Muscle of back (tissue), 11 donors: ENCODE measurements around the gene EFCAB8. TPM values are rescaled to one million over a fixed set of nuclear protein-coding genes. Genes with fewer than 3 reads are reported as not detected.

ENCODE experiments used
- DNase-seq, 3 donors: peaks; one replicate each; pipeline versions ENCODE4 v3.0.0 to v3.0.0-alpha.2; 2013
- polyA plus RNA-seq, 10 donors: library from polyadenylated mRNA; unstranded; fragments of 120-200 nt; gene quantifications; one replicate each; pipeline ENCODE4 v1.2.1, GENCODE V29; 2013; ENCODE audit not compliant: insufficient read length in 10 of 10

Gene EFCAB8
- polyA plus RNA-seq, 10 donors = 0.08 to 0.30 (median 0.14) TPM; not detected in 2

DNA sequence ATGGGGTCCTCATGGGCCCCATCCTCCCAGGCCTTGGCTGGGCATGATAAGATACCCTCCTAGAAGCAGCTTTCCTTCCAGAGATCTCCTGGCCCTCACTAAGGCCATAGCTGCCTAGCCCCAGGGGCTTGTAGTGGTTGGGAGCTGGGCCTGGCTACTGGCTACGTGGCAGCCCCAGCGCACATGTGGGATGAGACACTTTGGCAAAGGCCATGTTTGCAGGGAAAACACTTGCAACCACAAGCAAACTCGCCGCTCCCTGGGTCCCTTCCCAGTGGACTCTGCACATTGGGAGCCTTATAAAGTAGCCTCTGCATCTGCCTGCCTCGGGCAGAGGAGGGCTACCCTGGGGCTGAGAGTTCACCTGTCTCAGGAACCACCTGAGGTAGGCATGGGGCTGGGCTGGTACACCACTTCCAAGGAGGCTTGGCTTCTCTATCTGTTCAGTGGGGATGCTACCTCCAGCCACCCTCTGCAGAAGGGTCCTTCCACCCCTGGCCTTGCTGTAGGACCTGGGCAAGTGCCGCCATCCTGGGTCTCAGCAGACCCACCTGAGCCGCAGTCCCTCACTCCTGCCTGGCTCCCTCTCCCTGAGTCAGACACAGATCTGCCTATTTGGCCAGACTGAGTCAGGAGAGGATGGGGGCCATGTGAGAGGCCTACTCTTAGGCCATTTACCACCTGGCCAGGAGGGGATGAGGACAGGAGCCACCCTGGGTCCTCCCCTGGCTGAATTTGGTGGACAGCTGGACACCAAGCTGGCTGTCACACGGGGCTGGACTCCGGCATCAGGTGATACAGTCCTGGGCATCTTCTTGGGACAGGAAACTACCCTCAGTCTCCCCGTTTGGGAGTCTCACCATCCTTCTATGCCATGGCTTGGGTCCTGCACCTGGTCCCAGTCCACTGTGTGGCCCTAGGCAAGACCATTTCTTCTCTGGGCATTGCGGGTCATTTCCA, 148.9 kb downstream of the EFCAB8 start, which contains the start of gene BPIFB2:
TSS of gene BPIFB2 (plus strand) at position 329 of the 960 bp plus-strand sequence. CDS start 871 bp downstream, outside the sequence.
- no peak for DNase-seq

DNA sequence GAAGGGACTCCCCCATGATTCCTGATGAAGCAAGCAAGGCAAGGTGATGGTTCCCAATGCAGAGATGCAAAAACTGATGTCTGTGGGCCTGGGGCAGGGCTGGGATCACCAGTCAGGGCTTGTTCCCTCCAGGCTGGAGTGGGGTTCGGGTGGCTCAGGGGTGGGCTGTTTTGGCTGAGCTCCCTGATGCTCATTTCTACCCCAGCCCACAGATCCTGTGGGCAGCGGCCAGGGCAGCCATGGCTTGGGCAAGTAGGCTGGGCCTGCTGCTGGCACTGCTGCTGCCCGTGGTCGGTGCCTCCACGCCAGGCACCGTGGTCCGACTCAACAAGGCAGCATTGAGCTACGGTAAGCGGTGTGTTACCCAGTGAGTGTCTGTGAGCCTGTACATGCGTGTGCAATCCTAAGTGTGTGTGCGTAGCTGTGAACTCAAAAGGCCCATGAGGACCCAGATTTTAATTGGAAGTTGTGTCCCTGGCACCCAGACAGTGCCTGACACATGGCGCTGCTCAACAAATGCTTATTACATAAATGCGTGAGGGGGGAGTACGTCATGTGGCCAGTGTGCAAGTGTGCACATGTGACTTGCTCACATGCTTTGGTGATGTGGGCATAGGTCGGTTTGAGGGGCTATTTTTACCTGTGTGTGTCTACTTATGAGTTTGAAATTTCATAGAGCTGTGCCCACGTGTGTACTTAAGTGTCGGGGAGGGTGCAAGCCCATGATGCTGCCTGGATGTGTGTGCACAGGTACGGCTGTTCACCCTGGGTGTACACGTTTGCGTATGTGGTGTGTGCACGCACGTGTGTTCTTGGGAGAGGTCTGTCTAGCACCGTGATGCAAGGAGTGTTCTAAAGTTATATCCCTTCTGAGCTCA, 149.9 kb downstream of the EFCAB8 start:
- no peak for DNase-seq

DNA sequence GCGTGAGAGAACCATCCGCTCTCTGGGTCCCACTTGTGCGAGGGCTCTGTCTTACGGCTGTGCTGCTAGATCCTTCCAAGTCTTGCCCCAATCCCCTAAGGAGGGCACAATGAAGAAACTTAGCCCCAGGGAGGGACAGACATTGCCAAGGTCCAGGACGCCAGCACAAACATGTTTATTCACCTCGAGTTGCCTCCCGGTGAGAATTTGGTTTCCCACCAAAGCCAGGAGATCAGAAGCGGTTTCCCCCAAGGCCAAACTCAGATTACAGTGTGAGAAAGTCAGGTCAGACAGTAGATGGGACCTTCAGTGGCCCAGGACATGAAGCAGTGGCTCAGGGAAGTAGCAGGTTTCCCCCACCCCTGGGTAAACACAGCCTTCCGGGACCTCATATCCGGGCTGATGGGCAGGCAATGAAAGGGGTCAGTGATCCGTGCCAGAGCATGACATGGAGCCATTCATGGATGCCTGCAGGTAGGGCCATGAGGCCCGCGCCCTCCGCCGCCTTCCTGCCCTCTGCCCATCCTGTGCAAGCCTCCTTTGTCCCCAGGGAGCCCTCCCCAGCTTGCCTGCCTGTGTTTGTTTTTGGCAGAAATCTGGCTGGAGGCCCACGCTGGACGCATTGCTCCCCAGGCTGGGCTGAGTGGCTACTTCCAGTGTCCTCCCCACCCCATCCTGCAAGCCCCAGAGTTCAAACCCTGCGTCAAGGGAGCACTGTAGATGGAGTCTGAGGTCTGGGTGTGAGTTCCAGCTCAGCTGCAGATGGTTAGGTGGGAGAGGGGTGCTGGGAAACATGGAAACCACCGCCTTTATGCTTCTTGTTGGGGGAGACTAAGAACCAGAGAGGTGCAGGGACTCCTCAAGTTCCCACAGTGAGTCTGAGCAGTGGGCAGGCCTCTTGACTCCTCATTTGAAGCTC, 150.8 kb downstream of the EFCAB8 start:
- DNase-seq = no peak

DNA sequence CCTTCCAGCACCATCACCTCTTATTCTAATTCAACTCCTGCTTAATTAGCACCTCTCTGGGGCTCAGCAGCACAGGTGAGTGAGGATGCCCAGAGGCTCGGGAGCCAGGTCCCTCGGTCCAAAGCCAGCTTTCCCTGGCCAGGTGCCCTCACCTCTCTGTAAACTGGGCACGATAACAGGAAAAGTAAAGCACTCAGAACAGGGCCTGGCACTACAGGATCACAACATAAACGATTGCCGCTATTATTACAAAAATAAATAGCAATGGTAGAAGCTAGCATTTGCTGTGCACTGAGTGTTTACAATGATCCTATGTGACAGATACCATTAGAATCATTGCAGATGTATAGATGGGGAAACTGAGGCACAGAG, 151.4 kb downstream of the EFCAB8 start:
- DNase-seq = no peak

DNA sequence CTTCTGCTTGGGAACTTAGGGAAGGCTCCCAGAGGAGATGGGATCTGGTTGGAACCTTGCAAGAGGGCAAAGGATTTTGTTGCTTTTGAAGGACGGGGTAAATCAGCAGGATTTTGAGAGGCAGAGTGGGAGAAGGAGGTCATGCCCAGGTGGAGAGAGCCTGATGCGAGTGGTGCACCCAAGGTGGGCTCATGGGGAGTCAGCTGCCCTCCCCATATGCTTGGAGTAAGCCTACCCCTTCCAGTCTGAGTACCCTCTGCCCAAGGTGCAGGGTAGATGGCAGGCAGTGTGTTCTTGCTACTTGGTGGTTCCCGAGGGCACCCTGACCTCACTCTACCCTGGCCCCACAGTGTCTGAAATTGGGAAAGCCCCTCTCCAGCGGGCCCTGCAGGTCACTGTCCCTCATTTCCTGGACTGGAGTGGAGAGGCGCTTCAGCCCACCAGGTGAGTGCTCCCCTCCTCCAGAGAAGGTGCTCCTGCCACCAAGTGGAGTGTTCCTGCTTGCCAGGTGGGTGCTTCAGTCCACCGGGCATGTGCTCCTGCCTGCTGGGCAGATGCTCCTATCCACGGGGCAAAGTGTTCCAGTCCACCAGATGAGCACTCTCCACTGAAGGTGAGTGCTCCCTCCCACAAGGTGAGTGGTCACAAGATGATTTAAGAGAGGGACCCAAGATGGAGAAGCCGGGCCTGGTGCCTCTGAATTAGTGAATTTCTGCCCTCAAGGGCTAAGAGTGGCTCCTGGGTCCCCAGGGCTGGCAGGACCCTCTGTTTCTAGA, 152.1 kb downstream of the EFCAB8 start:
- no peak for DNase-seq

Other genes with a start within 250 kb of the EFCAB8 start
- gene C20orf203, start 185.0 kb upstream of the EFCAB8 start, polyA plus RNA-seq = under 1 TPM in 7 of 10 donors, not detected in 3; 0.04 to 0.18 (median 0.14) TPM
- gene COMMD7, start 115.5 kb upstream of the EFCAB8 start, polyA plus RNA-seq = 10 to 100 TPM; 38.0 to 48.1 (median 40.4) TPM
- gene DNMT3B, start 96.5 kb upstream of the EFCAB8 start, polyA plus RNA-seq = 1 to 10 TPM; 2.8 to 4.9 (median 3.7) TPM
- gene MAPRE1, start 39.0 kb upstream of the EFCAB8 start, polyA plus RNA-seq = 100 to 1,000 TPM; 116 to 176 (median 131) TPM
- not detected for gene SUN5, start 145.5 kb downstream of the EFCAB8 start, polyA plus RNA-seq
- not detected for gene BPIFB2, start 148.8 kb downstream of the EFCAB8 start, polyA plus RNA-seq
- gene BPIFB6, start 172.7 kb downstream of the EFCAB8 start, polyA plus RNA-seq = not detected
- gene BPIFB3, start 195.0 kb downstream of the EFCAB8 start, polyA plus RNA-seq = not detected
- under 1 TPM in 3 of 10 donors, not detected in 7; 0.19 to 0.30 (median 0.29) TPM for gene BPIFB4, start 220.7 kb downstream of the EFCAB8 start, polyA plus RNA-seq